Urinary bladder (tissue), 4 donors: Measurements from ENCODE around the gene COL9A3. TPM values are rescaled to one million over a fixed set of nuclear protein-coding genes. Genes with fewer than 3 reads are reported as not detected.

ENCODE experiments used
- DNase-seq: peaks from one replicate; pipeline ENCODE4 v3.0.0-alpha.2; 2015; ENCODE audit errors: extremely low spot score
- H3K27ac ChIP-seq: one replicate; pipeline ENCODE4 v1.5.1; 2013; ENCODE audit warnings: low read depth, mild to moderate bottlenecking, moderate library complexity
- H3K36me3 ChIP-seq: one replicate; pipeline ENCODE4 v1.6.1; 2013; ENCODE audit warnings: mild to moderate bottlenecking, moderate library complexity; ENCODE audit not compliant: insufficient read depth
- H3K4me1 ChIP-seq: one replicate; pipeline ENCODE4 v1.6.1; 2013; ENCODE audit warnings: mild to moderate bottlenecking, moderate library complexity; ENCODE audit not compliant: insufficient read depth
- H3K4me3 ChIP-seq: one replicate; pipeline ENCODE4 v1.5.1; 2013; ENCODE audit warnings: low read depth, low read length
- WGBS: extraction: QIAGEN DNeasy Blood & Tissue Kit; methylation state at CpG from one replicate; pipeline ENCODE4 v1.1.7; 2013; 5-methylcytosine and 5-hydroxymethylcytosine counted together
- polyA plus RNA-seq: library from polyadenylated mRNA; stranded (reverse); fragments of 200-250 nt; gene quantifications from one replicate; pipeline ENCODE4 v1.2.3, GENCODE V29; 2013
- total RNA-seq: library from RNA; depleted of rRNA; stranded (reverse); fragments of >200 nt; gene quantifications from one replicate; pipeline ENCODE4 v1.2.3, GENCODE V29; 2014
- donor health status: healthy with polysubstance abuse.
- donor health status: healthy.

Gene COL9A3
- total and polyA plus RNA-seq, 2 donors = 9.8 to 101 TPM

- DNase-seq = no peak
- no peak overlapping the region for H3K4me3 ChIP-seq
- WGBS = 86% methylated on average over 38 of the region's 38 CpGs
- H3K4me1 ChIP-seq = no peaks in the 10 kb centered on the region
- H3K27ac ChIP-seq = no peak overlapping the region
- H3K36me3 ChIP-seq = no peaks in the 10 kb centered on the region
Observed at GRCh38 chr20:62823688-62824475, 7.0 kb downstream of the COL9A3 start.

DNA sequence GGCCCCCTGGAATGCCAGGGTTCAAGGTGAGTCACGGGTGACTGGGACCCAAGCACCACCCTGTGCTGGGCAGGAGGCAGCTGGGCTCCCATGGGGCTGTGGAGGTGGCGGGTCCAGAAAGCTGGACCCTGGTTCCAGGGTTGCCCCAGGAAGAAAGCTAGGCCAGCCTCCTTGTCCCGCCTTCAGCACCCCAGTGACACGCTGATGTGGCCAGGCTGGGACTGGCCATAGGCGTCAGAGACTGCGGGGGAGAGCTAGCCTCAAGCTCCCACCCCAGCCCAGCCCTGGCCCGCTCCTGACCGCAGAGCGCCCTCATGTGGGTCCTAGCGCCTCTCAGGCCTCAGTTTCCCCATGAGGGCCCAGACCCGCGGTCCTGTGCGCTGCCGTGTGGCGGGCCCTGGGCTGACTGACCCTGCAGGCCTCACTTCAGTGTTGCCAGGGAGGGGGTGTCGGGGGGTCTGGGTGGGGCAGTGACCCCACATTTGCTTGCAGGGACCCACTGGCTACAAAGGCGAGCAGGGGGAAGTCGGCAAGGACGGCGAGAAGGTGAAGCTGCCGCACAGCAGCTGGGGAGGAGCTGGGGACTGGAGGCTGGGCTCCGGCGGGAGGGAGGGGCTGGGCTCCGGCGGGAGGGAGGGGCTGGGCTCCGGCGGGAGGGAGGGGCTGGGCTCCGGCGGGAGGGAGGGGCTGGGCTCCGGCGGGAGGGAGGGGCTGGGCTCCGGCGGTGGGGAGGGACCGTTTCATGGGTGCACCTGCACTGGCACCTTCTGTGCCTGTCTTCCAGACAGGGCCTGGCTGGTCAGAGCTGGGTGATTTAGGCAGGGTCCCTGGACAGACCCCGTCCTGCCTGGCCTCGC, 7.9 kb downstream of the COL9A3 start:
- Histone ChIP-seq H3K27ac (no peak overlapping the region), H3K4me3 (peak overlapping the region; percentile 10), H3K36me3 (no peaks in the 10 kb centered on the region), H3K4me1 (no peaks in the 10 kb centered on the region)
- 36% methylated on average over 33 of the region's 36 CpGs for WGBS
- no peak for DNase-seq

DNA sequence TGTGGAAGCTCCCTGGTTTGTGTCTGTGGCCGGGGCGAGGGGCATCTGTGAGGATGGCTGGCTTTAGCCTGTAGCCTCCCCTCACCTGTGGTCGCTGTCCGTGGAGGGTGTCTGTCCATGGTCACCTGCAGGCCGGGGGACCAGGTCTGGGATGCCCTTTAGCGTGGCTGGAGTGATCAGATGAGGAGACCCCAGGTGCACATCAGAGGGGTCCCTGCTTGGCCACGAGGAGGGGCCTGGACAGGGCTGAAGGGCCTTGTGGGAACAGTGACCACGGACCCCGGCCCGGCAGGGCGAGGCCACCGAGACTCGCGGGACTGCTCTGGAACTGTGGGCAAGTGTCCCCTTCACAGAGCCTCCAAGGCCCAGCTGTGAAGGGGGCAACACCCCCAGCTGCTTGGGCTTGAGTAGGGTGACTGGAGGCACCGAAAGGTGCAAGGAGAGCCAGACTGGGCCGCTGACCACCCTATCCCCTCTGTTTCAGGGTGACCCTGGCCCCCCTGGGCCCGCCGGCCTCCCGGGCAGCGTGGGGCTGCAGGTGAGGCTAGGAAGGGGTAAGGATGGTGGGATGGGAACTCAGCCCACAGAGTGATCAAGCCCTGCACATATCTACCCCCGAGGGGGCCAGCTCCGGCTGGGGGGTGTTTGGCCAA, 8.6 kb downstream of the COL9A3 start:
- H3K4me1 ChIP-seq = no peaks in the 10 kb centered on the region
- no peak overlapping the region for H3K4me3 ChIP-seq
- WGBS = 81% methylated on average over 22 of the region's 22 CpGs
- H3K27ac ChIP-seq = no peak overlapping the region
- DNase-seq = no peak
- H3K36me3 ChIP-seq = no peaks in the 10 kb centered on the region

DNA sequence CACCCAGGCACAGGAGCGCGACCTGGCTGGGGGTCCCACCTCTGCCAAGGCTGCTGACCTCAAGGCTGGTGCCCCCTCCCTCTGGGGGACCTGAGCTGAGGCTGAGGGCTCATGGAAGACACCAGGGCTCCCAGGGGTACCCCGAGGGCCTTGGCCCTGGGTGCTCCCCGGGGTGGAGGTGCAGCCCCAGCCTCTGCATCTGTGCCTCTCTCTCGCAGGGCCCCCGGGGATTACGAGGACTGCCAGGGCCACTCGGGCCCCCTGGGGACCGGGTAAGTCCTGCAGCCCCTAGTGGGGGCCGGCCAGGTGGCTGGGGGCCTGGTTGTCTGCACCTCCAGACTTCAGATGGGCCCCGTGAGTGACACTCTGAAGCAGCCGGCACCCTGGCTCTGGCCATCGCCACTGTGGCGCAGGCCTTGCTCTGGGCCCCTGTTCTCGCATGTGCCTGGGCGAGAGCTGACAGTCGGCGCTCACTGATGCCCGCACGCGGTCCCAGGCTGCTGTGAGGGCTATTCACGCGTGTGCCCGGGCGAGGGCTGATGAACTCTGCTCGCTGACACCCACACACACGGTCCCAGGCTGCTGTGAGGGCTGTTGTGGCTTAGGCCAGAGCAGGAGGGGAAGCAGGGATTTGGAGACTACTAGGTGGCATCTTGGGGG, 9.3 kb downstream of the COL9A3 start:
- no peak overlapping the region for H3K4me3 ChIP-seq
- 83% methylated on average over 27 of the region's 27 CpGs for WGBS
- H3K27ac ChIP-seq = no peak overlapping the region
- DNase-seq = no peak
- no peaks in the 10 kb centered on the region for H3K4me1 ChIP-seq
- no peaks in the 10 kb centered on the region for H3K36me3 ChIP-seq

GRCh38 chr20:62826646-62827310, 9.9 kb downstream of the COL9A3 start:
- no peaks in the 10 kb centered on the region for H3K36me3 ChIP-seq
- no peak for DNase-seq
- no peak overlapping the region for H3K4me3 ChIP-seq
- H3K27ac ChIP-seq = no peak overlapping the region
- WGBS = 92% methylated on average over 24 of the region's 24 CpGs
- H3K4me1 ChIP-seq = no peaks in the 10 kb centered on the region

GRCh38 chr20:62827311-62828038, 10.6 kb downstream of the COL9A3 start:
- Histone ChIP-seq H3K4me3 (no peak overlapping the region), H3K36me3 (no peaks in the 10 kb centered on the region), H3K27ac (no peak overlapping the region), H3K4me1 (no peaks in the 10 kb centered on the region)
- 84% methylated on average over 29 of the region's 29 CpGs for WGBS
- DNase-seq = no peak

- H3K36me3 ChIP-seq = no peaks in the 10 kb centered on the region
- WGBS = 91% methylated on average over 9 of the region's 9 CpGs
- no peaks in the 10 kb centered on the region for H3K4me1 ChIP-seq
Observed at GRCh38 chr20:62828051-62828450, 11.2 kb downstream of the COL9A3 start.

DNA sequence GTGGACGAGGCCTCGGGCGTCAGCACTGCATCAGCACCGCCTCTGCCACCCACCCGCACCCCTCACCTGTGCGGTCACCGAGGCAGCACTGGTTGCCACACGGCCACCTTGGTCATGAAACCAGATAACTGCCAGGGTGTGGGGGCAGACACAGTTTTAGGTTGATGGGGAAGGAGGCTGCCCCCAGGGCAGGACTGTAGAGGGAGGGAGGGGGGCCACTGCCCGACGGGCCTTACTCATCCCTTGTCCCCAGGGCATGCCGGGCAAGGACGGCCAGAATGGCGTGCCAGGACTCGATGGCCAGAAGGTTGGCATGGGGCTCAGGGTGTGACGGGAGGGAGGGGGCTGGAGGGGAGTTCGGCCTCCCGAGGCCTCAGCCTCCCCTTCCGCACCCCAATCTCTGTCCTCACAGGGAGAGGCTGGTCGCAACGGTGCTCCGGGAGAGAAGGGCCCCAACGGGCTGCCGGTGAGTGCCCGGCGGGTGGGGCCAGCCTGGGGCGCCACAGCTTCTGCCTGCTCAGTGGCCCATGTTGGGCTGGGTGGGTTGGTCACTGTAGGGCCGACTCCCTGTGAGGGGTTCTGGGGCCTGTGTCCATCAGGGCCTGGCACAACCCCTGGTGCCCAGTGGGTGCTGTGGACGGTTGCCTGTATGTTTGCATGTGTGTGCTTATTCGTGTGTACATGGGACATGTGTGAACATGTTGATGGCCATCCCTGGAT, 11.8 kb downstream of the COL9A3 start:
- no peaks in the 10 kb centered on the region for H3K4me1 ChIP-seq
- DNase-seq = no peak
- no peak overlapping the region for H3K4me3 ChIP-seq
- H3K27ac ChIP-seq = no peak overlapping the region
- no peaks in the 10 kb centered on the region for H3K36me3 ChIP-seq
- WGBS = 82% methylated on average over 29 of the region's 29 CpGs

More at GRCh38 chr20:62828051-62828450, 11.2 kb downstream of the COL9A3 start:
- Histone ChIP-seq H3K27ac (no peak overlapping the region), H3K4me3 (no peak overlapping the region)
- DNase-seq = no peak

DNA sequence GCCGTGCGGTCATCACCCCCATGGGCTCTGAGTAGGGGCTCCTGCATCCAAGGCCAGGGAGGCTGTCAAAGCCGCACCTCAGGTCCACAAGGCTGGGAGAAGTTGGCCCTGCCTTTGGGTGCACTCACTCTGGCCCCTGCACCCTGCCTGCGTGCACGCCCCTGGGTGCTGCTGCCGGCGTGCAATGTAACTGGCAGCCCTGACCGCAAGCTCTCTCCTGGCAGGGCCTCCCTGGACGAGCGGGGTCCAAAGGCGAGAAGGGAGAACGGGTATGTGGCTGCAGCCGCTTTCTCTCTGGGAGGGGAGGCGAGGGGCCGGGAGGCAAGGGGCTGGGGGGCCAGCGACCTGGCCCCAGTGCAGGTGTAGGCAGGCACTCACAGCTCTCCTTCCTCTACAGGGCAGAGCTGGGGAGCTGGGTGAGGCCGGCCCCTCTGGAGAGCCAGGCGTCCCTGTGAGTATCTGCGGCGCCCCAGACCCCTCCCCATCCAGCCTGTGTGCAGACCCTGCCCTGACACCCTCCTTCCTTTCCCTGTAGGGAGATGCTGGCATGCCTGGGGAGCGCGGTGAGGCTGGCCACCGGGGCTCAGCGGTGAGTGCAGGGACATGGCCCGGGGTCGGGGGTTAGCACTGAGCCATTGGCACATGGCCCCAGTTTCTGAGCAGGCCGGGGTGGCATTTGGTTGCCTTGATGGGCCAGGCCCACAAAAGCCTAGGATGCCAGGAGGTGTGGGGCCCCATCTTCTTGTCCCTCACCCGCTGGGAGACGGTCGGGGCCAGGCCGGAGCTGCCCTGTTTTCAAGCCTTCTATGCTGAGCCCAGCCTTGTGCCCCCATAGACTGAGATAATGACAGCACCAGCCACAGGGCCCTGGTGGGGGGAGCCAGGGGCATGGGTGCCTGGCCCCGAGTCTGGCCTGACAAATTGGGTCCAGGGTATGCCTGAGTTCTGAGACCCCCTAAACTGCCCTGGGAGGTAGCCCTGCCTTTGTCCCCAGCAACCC, 12.7 kb downstream of the COL9A3 start:
- Histone ChIP-seq H3K27ac (no peak overlapping the region), H3K4me3 (no peak overlapping the region), H3K4me1 (no peaks in the 10 kb centered on the region), H3K36me3 (no peaks in the 10 kb centered on the region)
- DNase-seq = no peak
- 93% methylated on average over 32 of the region's 32 CpGs for WGBS

GRCh38 chr20:62830251-62830650, 13.4 kb downstream of the COL9A3 start:
- 92% methylated on average over 14 of the region's 14 CpGs for WGBS
- H3K4me3 ChIP-seq = no peak overlapping the region
- no peak overlapping the region for H3K27ac ChIP-seq
- H3K36me3 ChIP-seq = no peaks in the 10 kb centered on the region
- H3K4me1 ChIP-seq = no peaks in the 10 kb centered on the region
- DNase-seq = no peak

DNA sequence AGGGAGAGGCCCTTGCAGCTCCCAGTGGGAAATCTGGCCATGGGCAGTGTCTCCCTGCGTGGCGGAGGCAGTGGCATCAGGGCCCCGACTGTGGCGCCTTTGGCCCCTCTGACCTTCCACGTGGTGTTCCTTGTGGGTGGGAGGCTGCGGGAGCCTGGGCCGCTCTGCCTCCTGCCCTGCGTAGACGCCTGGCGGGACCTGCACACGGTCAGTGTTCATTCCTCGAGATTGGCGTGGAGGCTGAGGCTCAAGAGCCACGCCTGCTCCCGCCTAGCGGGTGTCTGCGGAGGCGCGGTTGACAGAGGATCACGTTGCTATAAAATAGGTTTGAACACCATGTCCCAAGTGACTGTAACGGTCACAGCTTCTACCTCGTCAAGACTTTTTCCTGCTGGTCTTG, 14.0 kb downstream of the COL9A3 start:
- no peak for DNase-seq
- no peak overlapping the region for H3K27ac ChIP-seq

More for the DNA sequence above, 14.0 kb downstream of the COL9A3 start:
- 84% methylated on average over 22 of the region's 22 CpGs for WGBS
- no peak overlapping the region for H3K4me3 ChIP-seq
- H3K36me3 ChIP-seq = no peaks in the 10 kb centered on the region
- no peaks in the 10 kb centered on the region for H3K4me1 ChIP-seq
